ENCODE measurements around the gene FXYD3. TPM values are rescaled to one million over a fixed set of nuclear protein-coding genes. Genes with fewer than 3 reads are reported as not detected.

FXYD3 gene
- polyA plus RNA-seq, 1 experiment: not detected

- Histone ChIP-seq H3K27me3 (ENCODE audit: control insufficient read depth, insufficient read depth, low read length) (no peaks in the 10 kb centered on the region), H3K36me3 (ENCODE audit: control insufficient read depth, insufficient read depth, low read length) (peaks cover 23% of the 10 kb centered on the region), H3K4me3 (ENCODE audit: low read depth, low read length) (no peak overlapping the region)
- no peak for DNase-seq (ENCODE audit: low read depth)
- no peak for TF ChIP-seq CTCF (IDR thresholded peaks at IDR 0.05; ENCODE audit: insufficient read depth, low read depth, low read length)
- POLR2A ChIA-PET: interaction anchor here (0.6 kb wide), 1 partner anchor 18 kb away, joined by 6 read pairs; the partner anchor contains the start of gene FXYD7
- CTCF ChIA-PET: interaction anchor here (1.4 to 3.5 kb wide), 2 partner anchors 20 to 118 kb away, joined by 3 to 10 read pairs; no protein-coding TSS in a partner anchor
Measured at GRCh38 chr19:35161434-35161743, 45.8 kb downstream of the FXYD3 start.

GRCh38 chr19:35162471-35163326, 47.1 kb downstream of the FXYD3 start:
- no peaks in the 10 kb centered on the region for H3K27me3 ChIP-seq (ENCODE audit: control insufficient read depth, insufficient read depth, low read length)
- POLR2A ChIA-PET: interaction anchor here (0.7 kb wide), 1 partner anchor 21 kb away, joined by 7 read pairs; no protein-coding TSS in a partner anchor
- TF ChIP-seq CTCF (IDR thresholded peaks at IDR 0.05; ENCODE audit: insufficient read depth, low read depth, low read length): no peak
- DNase-seq (ENCODE audit: low read depth): no peak
- CTCF ChIA-PET: interaction anchor here (1.4 to 3.5 kb wide), 4 partner anchors 9 to 119 kb away, joined by 3 to 10 read pairs (median 6); partner anchors contain the start of gene FXYD5
- H3K4me3 ChIP-seq (ENCODE audit: low read depth, low read length): no peak overlapping the region
- peaks cover 27% of the 10 kb centered on the region for H3K36me3 ChIP-seq (ENCODE audit: control insufficient read depth, insufficient read depth, low read length)

- DNase-seq (ENCODE audit: low read depth): no peak
- no peak overlapping the region for H3K4me3 ChIP-seq (ENCODE audit: low read depth, low read length)
- POLR2A ChIA-PET: no interaction called here
- CTCF ChIA-PET: no interaction called here
- H3K36me3 ChIP-seq (ENCODE audit: control insufficient read depth, insufficient read depth, low read length): peaks cover 25% of the 10 kb centered on the region
- TF ChIP-seq CTCF (IDR thresholded peaks at IDR 0.05; ENCODE audit: insufficient read depth, low read depth, low read length): no peak
- no peaks in the 10 kb centered on the region for H3K27me3 ChIP-seq (ENCODE audit: control insufficient read depth, insufficient read depth, low read length)
Measured at GRCh38 chr19:35164418-35164817, 48.8 kb downstream of the FXYD3 start.

- peaks cover 23% of the 10 kb centered on the region for H3K36me3 ChIP-seq (ENCODE audit: control insufficient read depth, insufficient read depth, low read length)
- POLR2A ChIA-PET: no interaction called here
- no peak overlapping the region for H3K4me3 ChIP-seq (ENCODE audit: low read depth, low read length)
- CTCF ChIA-PET: no interaction called here
- TF ChIP-seq CTCF (IDR thresholded peaks at IDR 0.05; ENCODE audit: insufficient read depth, low read depth, low read length): no peak
- no peaks in the 10 kb centered on the region for H3K27me3 ChIP-seq (ENCODE audit: control insufficient read depth, insufficient read depth, low read length)
- no peak for DNase-seq (ENCODE audit: low read depth)
Measured at GRCh38 chr19:35165200-35166058, 49.8 kb downstream of the FXYD3 start.
